ENCODE measurements around the gene ZNF697. TPM values are rescaled to one million over a fixed set of nuclear protein-coding genes. Genes with fewer than 3 reads are reported as not detected.
A peak's percentile ranks its signal among the peaks of the same experiment; 100 is the strongest.
"Not testable (repeated sequence)": the region's sequence is repeated elsewhere in the genome, so short reads cannot be mapped to it uniquely, and the experiment has no call there.

The ZNF697 gene
- polyA plus RNA-seq, 1 donor (not counting 4 experiments of a cell fraction or from before 2014, with no cell fraction given) = 4.7 TPM

- no peak overlapping the region for H3K4me2 ChIP-seq (ENCODE audit: control insufficient read depth, extremely low read depth, insufficient read depth, low read depth, low read length)
- DNase-seq (ENCODE audit: low read depth, low spot score) (peak; percentile 30), FAIRE-seq (no peak)
- no peaks in the 10 kb centered on the region for H3K9me3 ChIP-seq (ENCODE audit: control insufficient read depth, low read depth, low read length)
- no peak overlapping the region for H3K4me3 ChIP-seq (ENCODE audit: control insufficient read depth in 2 of 3, extremely low read depth in 1 of 3, insufficient read depth in 2 of 3, low read depth in 1 of 3, low read length in 3 of 3)
- H3K36me3 ChIP-seq (ENCODE audit: control insufficient read depth in 2 of 2, extremely low read depth in 1 of 2, insufficient read depth in 2 of 2, low read length in 2 of 2) = no peaks in the 10 kb centered on the region
- H3K79me2 ChIP-seq (ENCODE audit: control insufficient read depth, insufficient read depth, low read length) = no peaks in the 10 kb centered on the region
- no peak overlapping the region for H3K9ac ChIP-seq (ENCODE audit: control insufficient read depth, extremely low read depth, insufficient read depth, low read length)
- TF ChIP-seq EZH2 (IDR thresholded peaks at IDR 0.05; ENCODE audit: low read length) (no peak), CTCF (optimal IDR thresholded peaks at IDR 0.05 in 1 of 3, IDR thresholded peaks at IDR 0.05 in 1 of 3, conservative IDR thresholded peaks at IDR 0.05 in 1 of 3; ENCODE audit: extremely low read depth in 1 of 3, insufficient read depth in 2 of 3, low read length in 3 of 3) (peak; percentile 66 to 73 (median 70))
- no peak overlapping the region for H2AFZ ChIP-seq (ENCODE audit: control insufficient read depth, low read length)
- no peaks in the 10 kb centered on the region for H3K9me1 ChIP-seq (ENCODE audit: control insufficient read depth, extremely low read depth, insufficient read depth, low read length)
- dilution Hi-C loops (cut with MboI; ENCODE audit: extremely low pct_ligation_motif_present, low sequenced_read_pairs) = no loop called here
- H3K4me1 ChIP-seq (ENCODE audit: control insufficient read depth, extremely low read depth, insufficient read depth, low read length) = no peaks in the 10 kb centered on the region
- no peaks in the 10 kb centered on the region for H3K27me3 ChIP-seq (ENCODE audit: control insufficient read depth, extremely low read depth, insufficient read depth, low read length)
- no peak overlapping the region for H3K27ac ChIP-seq (ENCODE audit: control insufficient read depth, insufficient read depth, low read length)
- H4K20me1 ChIP-seq (ENCODE audit: control insufficient read depth, extremely low read depth, insufficient read depth, low read length) = no peaks in the 10 kb centered on the region
Observed at GRCh38 chr1:119582801-119583200, 65.3 kb downstream of the ZNF697 start.

GRCh38 chr1:119581076-119581475 lies 67.0 kb downstream of the ZNF697 start:
- H3K9ac ChIP-seq (ENCODE audit: control insufficient read depth, extremely low read depth, insufficient read depth, low read length) = not testable (repeated sequence)

GRCh38 chr1:119573886-119574285 lies 74.2 kb downstream of the ZNF697 start:
- H3K9me3 ChIP-seq (ENCODE audit: control insufficient read depth, low read depth, low read length) = no peaks in the 10 kb centered on the region
- FAIRE-seq = no peak
- DNase-seq (ENCODE audit: low read depth, low spot score) = no peak
- no peak overlapping the region for H3K4me2 ChIP-seq (ENCODE audit: control insufficient read depth, extremely low read depth, insufficient read depth, low read depth, low read length)
- no peak for TF ChIP-seq CTCF (optimal IDR thresholded peaks at IDR 0.05 in 1 of 3, IDR thresholded peaks at IDR 0.05 in 1 of 3, conservative IDR thresholded peaks at IDR 0.05 in 1 of 3; ENCODE audit: extremely low read depth in 1 of 3, insufficient read depth in 2 of 3, low read length in 3 of 3)
- TF ChIP-seq EZH2 (IDR thresholded peaks at IDR 0.05; ENCODE audit: low read length) = no peak
- H4K20me1 ChIP-seq (ENCODE audit: control insufficient read depth, extremely low read depth, insufficient read depth, low read length) = no peaks in the 10 kb centered on the region
- no peaks in the 10 kb centered on the region for H3K27me3 ChIP-seq (ENCODE audit: control insufficient read depth, extremely low read depth, insufficient read depth, low read length)
- no peak overlapping the region for H2AFZ ChIP-seq (ENCODE audit: control insufficient read depth, low read length)
- H3K9me1 ChIP-seq (ENCODE audit: control insufficient read depth, extremely low read depth, insufficient read depth, low read length) = no peaks in the 10 kb centered on the region
- no peak overlapping the region for H3K4me3 ChIP-seq (ENCODE audit: control insufficient read depth in 2 of 3, extremely low read depth in 1 of 3, insufficient read depth in 2 of 3, low read depth in 1 of 3, low read length in 3 of 3)
- H3K4me1 ChIP-seq (ENCODE audit: control insufficient read depth, extremely low read depth, insufficient read depth, low read length) = no peaks in the 10 kb centered on the region
- no peaks in the 10 kb centered on the region for H3K79me2 ChIP-seq (ENCODE audit: control insufficient read depth, insufficient read depth, low read length)
- no peak overlapping the region for H3K9ac ChIP-seq (ENCODE audit: control insufficient read depth, extremely low read depth, insufficient read depth, low read length)
- H3K27ac ChIP-seq (ENCODE audit: control insufficient read depth, insufficient read depth, low read length) = no peak overlapping the region
- dilution Hi-C loops (cut with MboI; ENCODE audit: extremely low pct_ligation_motif_present, low sequenced_read_pairs) = no loop called here
- H3K36me3 ChIP-seq (ENCODE audit: control insufficient read depth in 2 of 2, extremely low read depth in 1 of 2, insufficient read depth in 2 of 2, low read length in 2 of 2) = no peaks in the 10 kb centered on the region

More at GRCh38 chr1:119581076-119581475, 67.0 kb downstream of the ZNF697 start:
- H4K20me1 ChIP-seq (ENCODE audit: control insufficient read depth, extremely low read depth, insufficient read depth, low read length); DNase-seq (ENCODE audit: low read depth, low spot score); H2AFZ ChIP-seq (ENCODE audit: control insufficient read depth, low read length); H3K36me3 ChIP-seq (ENCODE audit: control insufficient read depth in 2 of 2, extremely low read depth in 1 of 2, insufficient read depth in 2 of 2, low read length in 2 of 2); H3K9me3 ChIP-seq (ENCODE audit: control insufficient read depth, low read depth, low read length); H3K4me2 ChIP-seq (ENCODE audit: control insufficient read depth, extremely low read depth, insufficient read depth, low read depth, low read length); H3K4me3 ChIP-seq (ENCODE audit: control insufficient read depth in 2 of 3, extremely low read depth in 1 of 3, insufficient read depth in 2 of 3, low read depth in 1 of 3, low read length in 3 of 3); dilution Hi-C loops (cut with MboI; ENCODE audit: extremely low pct_ligation_motif_present, low sequenced_read_pairs); H3K27ac ChIP-seq (ENCODE audit: control insufficient read depth, insufficient read depth, low read length); FAIRE-seq; H3K4me1 ChIP-seq (ENCODE audit: control insufficient read depth, extremely low read depth, insufficient read depth, low read length); H3K27me3 ChIP-seq (ENCODE audit: control insufficient read depth, extremely low read depth, insufficient read depth, low read length); H3K79me2 ChIP-seq (ENCODE audit: control insufficient read depth, insufficient read depth, low read length); H3K9me1 ChIP-seq (ENCODE audit: control insufficient read depth, extremely low read depth, insufficient read depth, low read length): not testable (repeated sequence)

GRCh38 chr1:119569930-119570622 lies 78.0 kb downstream of the ZNF697 start:
- H3K27ac ChIP-seq (ENCODE audit: control insufficient read depth, insufficient read depth, low read length); H3K27me3 ChIP-seq (ENCODE audit: control insufficient read depth, extremely low read depth, insufficient read depth, low read length); H3K4me2 ChIP-seq (ENCODE audit: control insufficient read depth, extremely low read depth, insufficient read depth, low read depth, low read length); H3K36me3 ChIP-seq (ENCODE audit: control insufficient read depth in 2 of 2, extremely low read depth in 1 of 2, insufficient read depth in 2 of 2, low read length in 2 of 2); dilution Hi-C loops (cut with MboI; ENCODE audit: extremely low pct_ligation_motif_present, low sequenced_read_pairs); H2AFZ ChIP-seq (ENCODE audit: control insufficient read depth, low read length); H3K9ac ChIP-seq (ENCODE audit: control insufficient read depth, extremely low read depth, insufficient read depth, low read length); H3K9me3 ChIP-seq (ENCODE audit: control insufficient read depth, low read depth, low read length); H4K20me1 ChIP-seq (ENCODE audit: control insufficient read depth, extremely low read depth, insufficient read depth, low read length); DNase-seq (ENCODE audit: low read depth, low spot score); H3K79me2 ChIP-seq (ENCODE audit: control insufficient read depth, insufficient read depth, low read length); H3K4me3 ChIP-seq (ENCODE audit: control insufficient read depth in 2 of 3, extremely low read depth in 1 of 3, insufficient read depth in 2 of 3, low read depth in 1 of 3, low read length in 3 of 3); H3K9me1 ChIP-seq (ENCODE audit: control insufficient read depth, extremely low read depth, insufficient read depth, low read length): not testable (repeated sequence)
- FAIRE-seq = peak; percentile 51
- peaks cover 19% of the 10 kb centered on the region for H3K4me1 ChIP-seq (ENCODE audit: control insufficient read depth, extremely low read depth, insufficient read depth, low read length)

All from keratinocyte (primary cell).